HEK293T (cell line): ENCODE results near the gene MBOAT1.
"Not testable (repeated sequence)": the region's sequence is repeated elsewhere in the genome, so short reads cannot be mapped to it uniquely, and the experiment has no call there.

Experiments used
- CTCF ChIA-PET: fragments of 350-600 bp; formaldehyde crosslinking; extraction: SDS; loops from one replicate; lab custom pipeline; 2021; ENCODE audit warnings: antibody characterized with exemption, inconsistent platforms; lab: Yijun Ruan, JAX
- POLR2A ChIA-PET: fragments of 350-600 bp; formaldehyde crosslinking; extraction: SDS; loops from one replicate; lab custom pipeline; 2020; ENCODE audit warnings: antibody characterized with exemption, inconsistent platforms; lab: Yijun Ruan, JAX
- DNase-seq: peaks from one replicate; pipeline ENCODE4 v3.0.0; 2012; ENCODE audit warnings: mixed read lengths; ENCODE audit errors: extremely low spot score
- ARNT ChIP-seq: fragments of 450-650 bp; IDR thresholded peaks from 2 replicates; pipeline ENCODE4 v1.6.1; 2017; ENCODE audit warnings: mild to moderate bottlenecking
- BHLHE40 ChIP-seq: fragments of 450-650 bp; IDR thresholded peaks from 2 replicates; pipeline ENCODE4 v1.6.1; 2016; ENCODE audit warnings: mild to moderate bottlenecking, moderate library complexity, borderline replicate concordance
- CTBP1 ChIP-seq: fragments of 450-650 bp; IDR thresholded peaks from 2 replicates; pipeline ENCODE4 v1.6.1; 2016; ENCODE audit warnings: borderline replicate concordance
- ELF4 ChIP-seq: fragments of 450-650 bp; IDR thresholded peaks from 2 replicates; pipeline ENCODE4 v1.6.1; 2017; ENCODE audit warnings: antibody characterized with exemption
- FOXA1 ChIP-seq: fragments of 450-650 bp; IDR thresholded peaks from 2 replicates; pipeline ENCODE4 v1.6.1; 2016; ENCODE audit warnings: mild to moderate bottlenecking
- FOXK2 ChIP-seq: fragments of 450-650 bp; IDR thresholded peaks from 2 replicates; pipeline ENCODE4 v1.6.1; 2016; ENCODE audit warnings: mild to moderate bottlenecking
- FOXM1 ChIP-seq: fragments of 450-650 bp; IDR thresholded peaks from 2 replicates; pipeline ENCODE4 v1.6.1; 2017; ENCODE audit warnings: mild to moderate bottlenecking, borderline replicate concordance
- HDGF ChIP-seq: fragments of 450-650 bp; IDR thresholded peaks from 2 replicates; pipeline ENCODE4 v1.6.1; 2017; ENCODE audit warnings: antibody characterized with exemption, borderline replicate concordance
- L3MBTL2 ChIP-seq: fragments of 450-650 bp; conservative IDR thresholded peaks from 2 replicates; pipeline ENCODE4 v1.6.1; 2016; ENCODE audit warnings: mild to moderate bottlenecking
- LEF1 ChIP-seq: fragments of 450-650 bp; IDR thresholded peaks from 2 replicates; pipeline ENCODE4 v1.6.1; 2017; ENCODE audit warnings: mild to moderate bottlenecking, borderline replicate concordance
- NFRKB ChIP-seq: fragments of 450-650 bp; IDR thresholded peaks from 2 replicates; pipeline ENCODE4 v1.6.1; 2016; ENCODE audit warnings: mild to moderate bottlenecking, moderate library complexity
- SP1 ChIP-seq: fragments of 450-650 bp; IDR thresholded peaks from 2 replicates; pipeline ENCODE4 v1.6.1; 2017
- SUZ12 ChIP-seq: fragments of 450-650 bp; IDR thresholded peaks from 2 replicates; pipeline ENCODE4 v1.6.1; 2016; ENCODE audit warnings: mild to moderate bottlenecking
- TARDBP ChIP-seq: fragments of 450-650 bp; IDR thresholded peaks from 2 replicates; pipeline ENCODE4 v1.6.1; 2016
- ZNF384 ChIP-seq: fragments of 450-650 bp; IDR thresholded peaks from 2 replicates; pipeline ENCODE4 v1.6.1; 2016
- TF ChIP-seq, protein P1 (sequence below): fragments of 450-650 bp; IDR thresholded peaks from 2 replicates; pipeline ENCODE4 v1.6.1; 2016

Gene MBOAT1

DNA sequence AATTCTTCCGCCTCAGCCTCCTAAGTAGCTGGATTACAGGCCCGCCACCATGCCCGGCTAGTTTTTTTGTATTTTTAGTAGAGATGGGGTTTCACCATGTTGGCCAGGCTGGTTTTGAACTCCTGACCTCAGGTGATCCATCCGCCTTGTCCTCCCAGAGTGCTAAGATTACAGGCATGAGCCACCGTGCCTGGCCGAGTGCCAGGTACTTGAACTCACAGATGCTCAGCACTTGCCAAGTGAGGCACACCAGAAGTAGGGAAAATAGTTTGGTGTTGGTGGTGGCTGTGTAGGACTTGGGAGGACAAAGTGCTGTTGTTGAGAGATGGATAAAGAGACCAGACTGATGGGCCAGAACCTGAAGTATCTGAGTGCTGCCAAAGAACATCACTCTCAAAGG, 40.0 kb upstream of the MBOAT1 start:
- ChIA-PET CTCF (no interaction called here), POLR2A (no interaction called here)
- TF ChIP-seq LEF1: no peak
- TF ChIP-seq ARNT: no peak
- no peak for TF ChIP-seq NFRKB
- no peak for TF ChIP-seq ZNF384
- no peak for TF ChIP-seq CTBP1
- TF ChIP-seq FOXK2: no peak
- no peak for TF ChIP-seq BHLHE40
- no peak for TF ChIP-seq SUZ12
- TF ChIP-seq FOXM1: no peak
- TF ChIP-seq TARDBP: no peak
- no peak for TF ChIP-seq L3MBTL2
- TF ChIP-seq SP1: no peak
- no peak for TF ChIP-seq FOXA1
- no peak for DNase-seq

DNA sequence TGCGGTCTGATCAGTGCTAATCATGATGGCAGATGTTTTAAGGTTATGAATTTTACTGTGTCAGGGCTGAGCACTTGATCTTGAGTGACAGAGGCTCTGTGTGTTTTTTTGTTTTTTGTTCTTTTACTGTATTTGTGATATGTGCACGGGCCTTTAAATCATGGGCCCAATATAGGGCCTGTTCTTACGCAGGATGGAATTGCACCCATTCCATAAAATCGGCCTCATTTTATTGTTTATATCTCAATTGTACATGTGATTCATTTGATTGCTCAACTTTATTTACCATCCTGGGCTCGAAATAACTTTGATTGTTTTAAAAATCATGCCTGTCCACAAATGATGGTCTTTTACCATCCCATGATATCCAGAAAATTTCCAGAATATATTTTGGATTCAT, 39.3 kb upstream of the MBOAT1 start:
- ChIA-PET CTCF (no interaction called here), POLR2A (no interaction called here)

DNA sequence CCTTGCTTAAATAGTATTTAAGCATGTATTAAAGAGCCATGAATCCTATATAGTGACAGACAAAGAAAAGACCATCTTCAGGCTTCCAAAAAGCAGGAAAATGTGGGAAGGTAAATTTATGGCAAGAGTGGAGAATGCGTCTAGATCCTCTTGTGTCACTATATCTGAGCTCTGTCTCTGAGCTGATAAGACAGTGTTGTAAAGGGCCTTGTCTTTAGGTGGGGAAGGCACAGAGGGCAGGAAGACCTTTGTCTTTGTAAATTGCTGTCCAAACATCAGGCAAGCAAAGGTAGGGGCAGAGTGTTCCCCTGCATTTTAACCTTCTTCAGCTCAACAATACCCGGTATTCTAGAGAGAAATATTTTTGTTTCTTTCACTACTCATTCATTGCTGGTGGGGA, 33.9 kb upstream of the MBOAT1 start:
- no peak for DNase-seq
- POLR2A ChIA-PET: no interaction called here
- TF ChIP-seq BHLHE40: no peak
- no peak for TF ChIP-seq ZNF384
- TF ChIP-seq, protein P1, sequence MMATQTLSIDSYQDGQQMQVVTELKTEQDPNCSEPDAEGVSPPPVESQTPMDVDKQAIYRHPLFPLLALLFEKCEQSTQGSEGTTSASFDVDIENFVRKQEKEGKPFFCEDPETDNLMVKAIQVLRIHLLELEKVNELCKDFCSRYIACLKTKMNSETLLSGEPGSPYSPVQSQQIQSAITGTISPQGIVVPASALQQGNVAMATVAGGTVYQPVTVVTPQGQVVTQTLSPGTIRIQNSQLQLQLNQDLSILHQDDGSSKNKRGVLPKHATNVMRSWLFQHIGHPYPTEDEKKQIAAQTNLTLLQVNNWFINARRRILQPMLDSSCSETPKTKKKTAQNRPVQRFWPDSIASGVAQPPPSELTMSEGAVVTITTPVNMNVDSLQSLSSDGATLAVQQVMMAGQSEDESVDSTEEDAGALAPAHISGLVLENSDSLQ: no peak
- TF ChIP-seq SP1: no peak
- TF ChIP-seq ELF4: no peak
- no peak for TF ChIP-seq FOXA1
- no peak for TF ChIP-seq CTBP1
- no peak for TF ChIP-seq L3MBTL2
- no peak for TF ChIP-seq TARDBP
- no peak for TF ChIP-seq FOXM1
- TF ChIP-seq LEF1: no peak
- TF ChIP-seq FOXK2: no peak
- TF ChIP-seq SUZ12: no peak
- no peak for TF ChIP-seq NFRKB
- no peak for TF ChIP-seq ARNT
- TF ChIP-seq HDGF: no peak
- CTCF ChIA-PET: no interaction called here

More for the DNA sequence above, 39.3 kb upstream of the MBOAT1 start:
- TF ChIP-seq SP1: no peak
- no peak for TF ChIP-seq ARNT
- TF ChIP-seq TARDBP: no peak
- TF ChIP-seq LEF1: no peak
- TF ChIP-seq ZNF384: no peak
- no peak for TF ChIP-seq SUZ12
- TF ChIP-seq L3MBTL2: no peak
- no peak for DNase-seq

DNA sequence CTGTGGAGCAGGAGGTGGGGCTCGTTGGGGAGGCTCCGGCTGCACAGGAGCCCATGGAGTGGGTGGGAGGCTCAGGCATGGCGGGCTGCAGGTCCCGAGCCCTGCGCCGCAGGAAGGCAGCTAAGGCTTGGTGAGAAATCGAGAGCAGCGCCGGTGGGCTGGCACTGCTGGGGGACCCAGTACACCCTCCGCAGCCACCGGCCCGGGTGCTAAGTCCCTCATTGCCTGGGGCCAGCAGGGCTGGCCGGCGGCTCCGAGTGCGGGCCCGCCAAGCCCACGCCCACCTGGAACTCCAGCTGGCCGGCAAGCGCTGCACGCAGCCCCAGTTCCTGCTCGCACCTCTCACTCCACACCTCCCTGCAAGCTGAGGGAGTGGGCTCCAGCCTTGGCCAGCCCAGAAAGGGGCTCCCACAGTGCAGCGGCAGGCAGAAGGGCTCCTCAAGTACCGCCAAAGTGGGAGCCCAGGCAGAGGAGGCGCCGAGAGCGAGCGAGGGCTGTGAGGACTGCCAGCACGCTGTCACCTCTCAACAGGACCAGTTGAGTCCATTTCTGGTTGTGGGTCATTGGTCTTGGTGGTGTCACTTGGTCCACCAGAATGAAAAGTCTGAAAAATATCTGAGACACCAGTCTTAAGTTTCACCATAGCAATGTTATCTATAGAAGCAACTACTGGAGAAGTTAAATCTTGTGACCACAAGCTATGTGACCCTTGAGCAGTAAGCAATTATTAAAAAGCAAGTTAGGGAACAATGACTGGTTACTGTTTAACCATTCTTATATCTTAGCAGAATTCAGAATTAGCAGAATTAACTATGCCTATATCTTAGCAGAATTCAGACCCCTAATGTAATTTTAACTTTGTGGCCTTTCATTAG, 32.8 kb upstream of the MBOAT1 start:
- POLR2A ChIA-PET, DNase-seq, CTCF ChIA-PET: not testable (repeated sequence)

DNA sequence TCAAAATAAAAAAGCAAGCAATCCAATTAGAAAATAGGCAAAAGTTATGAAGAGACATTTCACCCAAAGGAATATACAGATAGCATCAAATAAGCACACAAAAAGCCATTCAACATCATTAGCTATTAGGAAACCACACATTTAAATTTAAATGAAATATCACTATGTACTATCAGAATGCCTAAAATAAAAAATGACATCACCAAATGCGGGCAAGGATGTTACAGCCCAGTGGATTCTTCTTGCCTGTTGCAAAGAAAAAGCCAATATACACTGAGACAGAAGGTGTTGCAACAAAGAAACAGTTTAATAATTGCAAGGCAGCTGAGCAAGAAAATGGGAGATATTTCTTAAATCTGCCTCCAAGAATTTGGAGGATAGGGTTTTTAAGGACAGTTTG, 31.0 kb upstream of the MBOAT1 start:
- ChIA-PET POLR2A (no interaction called here), CTCF (no interaction called here)
- no peak for DNase-seq
- TF ChIP-seq CTBP1 (no peak), HDGF (no peak), TARDBP (no peak), FOXK2 (no peak), SP1 (no peak), L3MBTL2 (no peak), FOXM1 (no peak), FOXA1 (no peak), ZNF384 (no peak), NFRKB (no peak), ELF4 (no peak), LEF1 (no peak), SUZ12 (no peak), ARNT (no peak), BHLHE40 (no peak)
- TF ChIP-seq, protein P1: no peak

DNA sequence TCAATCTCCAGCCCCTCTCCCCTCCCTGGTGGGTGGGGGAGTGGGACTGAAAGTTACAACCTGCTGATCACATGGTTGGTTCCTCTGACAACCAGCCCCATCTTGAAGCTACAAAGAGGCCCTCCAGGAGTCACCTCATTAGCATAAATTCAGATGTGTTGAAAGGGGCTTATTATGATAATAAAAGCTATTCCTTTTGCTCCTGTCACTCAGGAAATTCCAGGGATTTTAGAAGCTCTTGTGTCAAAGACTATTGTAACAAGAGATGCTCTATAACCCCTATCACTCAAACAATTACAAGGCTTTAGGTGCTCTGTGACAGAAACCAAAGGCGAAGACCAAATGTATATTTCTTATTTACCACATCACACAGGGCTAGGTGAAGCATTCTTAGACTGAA, 30.1 kb upstream of the MBOAT1 start:
- ChIA-PET CTCF (no interaction called here), POLR2A (interaction anchor here (0.7 kb wide), 1 partner anchor 9 kb away, joined by 3 read pairs; no protein-coding TSS in a partner anchor)
- DNase-seq: no peak
- no peak for TF ChIP-seq SP1
- TF ChIP-seq, protein P1: 0 out of 2 replicates have a peak, but pooled peaks have one; percentile 3

DNA sequence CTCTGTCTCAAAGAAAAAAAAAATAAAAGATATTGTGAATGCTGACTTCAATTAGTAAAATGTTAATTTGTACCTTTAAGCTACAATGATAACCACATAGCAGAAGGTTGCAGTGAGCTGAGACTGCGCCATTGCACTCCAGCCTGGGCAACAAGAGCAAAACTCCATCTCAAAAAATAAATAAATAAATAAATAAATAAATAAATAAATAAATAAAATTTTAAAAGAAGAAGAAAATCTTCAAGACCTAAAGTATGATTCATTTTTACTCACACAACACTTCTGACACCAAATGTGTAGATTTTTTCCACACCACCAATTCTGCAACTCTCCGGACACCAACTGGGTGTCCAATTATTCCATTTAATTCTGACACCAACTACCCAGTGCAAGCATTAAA, 28.8 kb upstream of the MBOAT1 start:
- CTCF ChIA-PET: no interaction called here
- TF ChIP-seq NFRKB (no peak), LEF1 (no peak), FOXK2 (no peak), HDGF (no peak), L3MBTL2 (no peak), FOXM1 (no peak), ARNT (no peak), SUZ12 (no peak), BHLHE40 (no peak), FOXA1 (no peak), TARDBP (no peak), CTBP1 (no peak), SP1 (no peak), ELF4 (no peak), ZNF384 (no peak)
- TF ChIP-seq, protein P1: no peak
- no peak for DNase-seq
- POLR2A ChIA-PET: interaction anchor here (0.6 kb wide), 1 partner anchor 18 kb away, joined by 3 read pairs; no protein-coding TSS in a partner anchor
